ENCODE data around the gene DNAJC18. TPM values are rescaled to one million over a fixed set of nuclear protein-coding genes. Genes with fewer than 3 reads are reported as not detected.
"Not testable (repeated sequence)": the region's sequence is repeated elsewhere in the genome, so short reads cannot be mapped to it uniquely, and the experiment has no call there.

DNAJC18 gene
- total RNA-seq: 15.3 TPM
- polyA plus RNA-seq (ENCODE audit: insufficient read depth in 1 of 8, insufficient read length in 8 of 8, low replicate concordance in 1 of 8): 10 to 100 TPM; 15.9 to 29.9 (median 20.5) TPM
- long read RNA-seq, donor 1, full-length matches to known transcripts: 5 of 5 reads
- long read RNA-seq, donor 1, partial matches to known transcripts: 0 of 5 reads
- long read RNA-seq, donor 1, other reads (novel, unspliced or antisense): 0 of 5 reads
- long read RNA-seq, donor 2, full-length matches to known transcripts: 4 of 4 reads
- long read RNA-seq, donor 2, partial matches to known transcripts: 0 of 4 reads
- long read RNA-seq, donor 2, other reads (novel, unspliced or antisense): 0 of 4 reads
- long read RNA-seq, donor 3, full-length matches to known transcripts: 8 of 8 reads
- long read RNA-seq, donor 3, partial matches to known transcripts: 0 of 8 reads
- long read RNA-seq, donor 3, other reads (novel, unspliced or antisense): 0 of 8 reads
- long read RNA-seq, donor 4, full-length matches to known transcripts: 5 of 5 reads
- long read RNA-seq, donor 4, partial matches to known transcripts: 0 of 5 reads
- long read RNA-seq, donor 4, other reads (novel, unspliced or antisense): 0 of 5 reads
- long read RNA-seq, donor 5, full-length matches to known transcripts: 16 of 16 reads
- long read RNA-seq, donor 5, partial matches to known transcripts: 0 of 16 reads
- long read RNA-seq, donor 5, other reads (novel, unspliced or antisense): 0 of 16 reads
- long read RNA-seq, donor 6, full-length matches to known transcripts: 10 of 10 reads
- long read RNA-seq, donor 6, partial matches to known transcripts: 0 of 10 reads
- long read RNA-seq, donor 6, other reads (novel, unspliced or antisense): 0 of 10 reads
- long read RNA-seq, donor 7, full-length matches to known transcripts: 7 of 7 reads
- long read RNA-seq, donor 7, partial matches to known transcripts: 0 of 7 reads
- long read RNA-seq, donor 7, other reads (novel, unspliced or antisense): 0 of 7 reads
- long read RNA-seq, donor 8, full-length matches to known transcripts: 5 of 5 reads
- long read RNA-seq, donor 8, partial matches to known transcripts: 0 of 5 reads
- long read RNA-seq, donor 8, other reads (novel, unspliced or antisense): 0 of 5 reads
- long read RNA-seq, donor 9, full-length matches to known transcripts: 4 of 4 reads
- long read RNA-seq, donor 9, partial matches to known transcripts: 0 of 4 reads
- long read RNA-seq, donor 9, other reads (novel, unspliced or antisense): 0 of 4 reads
- long read RNA-seq, donor 10, full-length matches to known transcripts: 12 of 12 reads
- long read RNA-seq, donor 10, partial matches to known transcripts: 0 of 12 reads
- long read RNA-seq, donor 10, other reads (novel, unspliced or antisense): 0 of 12 reads
- long read RNA-seq, donor 11, full-length matches to known transcripts: 6 of 6 reads
- long read RNA-seq, donor 11, partial matches to known transcripts: 0 of 6 reads
- long read RNA-seq, donor 11, other reads (novel, unspliced or antisense): 0 of 6 reads

GRCh38 chr5:139439013-139439903 is at the start of gene DNAJC18:
TSS of gene DNAJC18 (minus strand) at chr5:139439525. CDS start at chr5:139439445, 80 bp downstream.
- peak; percentile 97 for DNase-seq
- peak within 1 kb of the TSS; percentile 99 for H3K27ac ChIP-seq (ENCODE audit: low read length)
- H3K9me3 ChIP-seq (replicated peaks; ENCODE audit: control insufficient read depth, low read depth, low read length): no peaks in the 10 kb centered on the region
- peak within 1 kb of the TSS; percentile 97 for H3K4me3 ChIP-seq (ENCODE audit: low read length)
- H3K4me1 ChIP-seq (ENCODE audit: control insufficient read depth, insufficient read depth, low read length): peaks cover 14% of the 10 kb centered on the region
- H3K36me3 ChIP-seq (ENCODE audit: control insufficient read depth, insufficient read depth, low read length): peaks cover 10% of the 10 kb centered on the region
- 2% methylated on average over 49 of the region's 49 CpGs for WGBS (ENCODE audit: insufficient coverage)
- no peaks in the 10 kb centered on the region for H3K27me3 ChIP-seq (ENCODE audit: control insufficient read depth, insufficient read depth, low read length)

GRCh38 chr5:139488260-139488659 is 48.9 kb upstream of the DNAJC18 start:
- Histone ChIP-seq H3K4me1 (ENCODE audit: control insufficient read depth, insufficient read depth, low read length) (peaks cover 20% of the 10 kb centered on the region), H3K27me3 (ENCODE audit: control insufficient read depth, insufficient read depth, low read length) (no peaks in the 10 kb centered on the region), H3K36me3 (ENCODE audit: control insufficient read depth, insufficient read depth, low read length) (no peaks in the 10 kb centered on the region), H3K9me3 (replicated peaks; ENCODE audit: control insufficient read depth, low read depth, low read length) (no peaks in the 10 kb centered on the region), H3K4me3 (ENCODE audit: low read length) (no peak overlapping the region), H3K27ac (ENCODE audit: low read length) (peak overlapping the region; percentile 47)
- DNase-seq: peak; percentile 75
- 63% methylated on average over 2 of the region's 3 CpGs for WGBS (ENCODE audit: insufficient coverage)

DNA sequence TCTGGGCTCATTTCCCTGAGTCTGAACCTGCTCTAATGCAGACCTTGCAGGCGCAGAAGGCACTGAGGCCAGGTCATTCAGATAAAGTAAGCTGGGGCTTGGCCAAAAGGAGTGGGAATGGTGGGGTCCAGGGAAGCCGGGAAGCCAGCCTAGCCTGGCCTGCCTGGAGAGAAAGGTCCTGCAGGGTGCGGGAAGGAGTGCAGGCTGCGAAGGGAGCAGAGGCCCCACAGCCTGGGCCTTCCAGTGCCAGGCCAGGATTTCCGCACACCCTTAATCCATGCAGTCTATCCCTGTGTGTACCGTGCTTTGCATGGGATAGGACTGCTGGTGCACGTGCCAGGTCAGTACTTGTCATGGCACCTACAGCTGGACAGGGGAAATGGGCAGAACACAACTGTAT is 46.9 kb upstream of the DNAJC18 start:
- no peak for DNase-seq
- WGBS (ENCODE audit: insufficient coverage): 59% methylated on average over 6 of the region's 7 CpGs
- Histone ChIP-seq H3K4me3 (ENCODE audit: low read length) (no peak overlapping the region), H3K36me3 (ENCODE audit: control insufficient read depth, insufficient read depth, low read length) (peaks cover under 1% of the 10 kb centered on the region), H3K27ac (ENCODE audit: low read length) (no peak overlapping the region), H3K9me3 (replicated peaks; ENCODE audit: control insufficient read depth, low read depth, low read length) (no peaks in the 10 kb centered on the region), H3K27me3 (ENCODE audit: control insufficient read depth, insufficient read depth, low read length) (no peaks in the 10 kb centered on the region), H3K4me1 (ENCODE audit: control insufficient read depth, insufficient read depth, low read length) (peaks cover 30% of the 10 kb centered on the region)

DNA sequence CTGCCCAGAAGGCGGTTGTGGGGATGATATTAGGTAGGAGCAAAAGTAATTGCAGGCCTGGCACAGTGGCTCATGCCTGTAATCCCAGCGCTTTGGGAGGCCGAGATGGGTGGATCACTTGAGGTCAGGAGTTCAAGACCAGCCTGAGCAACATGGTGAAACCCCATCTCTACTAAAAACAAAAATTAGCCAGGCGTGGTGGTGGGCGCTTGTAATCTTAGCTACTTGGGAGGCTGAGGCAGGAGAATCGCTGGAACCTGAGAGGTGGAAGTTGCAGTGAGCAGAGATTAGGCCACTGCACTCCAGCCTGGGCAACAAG is 43.5 kb upstream of the DNAJC18 start:
- not testable (repeated sequence) for DNase-seq

DNA sequence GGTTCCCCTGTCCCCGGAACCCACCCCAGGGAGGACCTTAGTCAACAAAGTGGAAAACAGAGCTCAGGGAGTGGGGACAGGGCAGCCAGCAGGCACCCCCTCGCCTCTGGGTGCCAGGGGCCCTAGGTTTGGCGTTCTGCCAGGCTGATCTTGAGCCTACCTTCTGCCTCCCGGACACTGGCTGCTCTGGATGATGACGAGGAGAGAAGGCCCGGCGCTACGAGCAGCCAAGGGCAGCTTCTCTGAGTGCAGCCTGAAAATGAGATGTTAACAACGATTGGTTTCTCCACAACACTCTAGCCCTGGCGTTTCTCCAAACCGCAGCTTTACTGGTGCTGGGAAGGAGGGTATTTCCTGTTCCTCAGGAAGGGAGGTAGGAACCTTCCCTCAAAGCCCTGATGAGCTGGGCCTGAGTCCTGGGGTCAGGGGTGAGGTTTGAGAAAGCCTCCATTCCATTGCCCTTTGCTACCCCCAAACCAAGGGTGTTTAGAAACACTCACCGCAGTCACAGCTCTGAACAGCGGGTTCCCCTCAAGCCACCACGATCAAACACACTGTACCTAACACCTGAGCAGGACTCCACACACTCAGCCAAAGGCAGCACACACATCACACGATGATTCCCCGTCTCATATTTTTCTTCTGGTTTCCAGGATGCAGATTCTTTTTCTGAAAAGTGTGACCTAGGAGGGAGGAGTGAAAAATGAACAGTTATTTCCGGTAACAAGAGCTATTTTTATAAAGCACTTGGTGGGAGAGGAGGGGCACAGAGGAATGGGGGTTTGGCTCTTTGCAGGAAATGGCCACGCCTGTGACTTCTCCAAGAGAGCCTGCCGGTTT is 42.9 kb upstream of the DNAJC18 start, which contains the start of gene STING1:
TSS of gene STING1 (minus strand) at position 709 of the 840 bp plus-strand sequence. CDS start 1,054 bp downstream, outside the sequence.
- peaks cover 37% of the 10 kb centered on the region for H3K4me1 ChIP-seq (ENCODE audit: control insufficient read depth, insufficient read depth, low read length)

More for the DNA sequence above, 43.5 kb upstream of the DNAJC18 start:
- 92% methylated on average over 2 of the region's 6 CpGs for WGBS (ENCODE audit: insufficient coverage)
- not testable (repeated sequence) for H3K9me3 ChIP-seq (replicated peaks; ENCODE audit: control insufficient read depth, low read depth, low read length); H3K27me3 ChIP-seq (ENCODE audit: control insufficient read depth, insufficient read depth, low read length)
- H3K36me3 ChIP-seq (ENCODE audit: control insufficient read depth, insufficient read depth, low read length): peaks cover 24% of the 10 kb centered on the region
- peaks cover 37% of the 10 kb centered on the region for H3K4me1 ChIP-seq (ENCODE audit: control insufficient read depth, insufficient read depth, low read length)
- H3K4me3 ChIP-seq (ENCODE audit: low read length): peak overlapping the region; percentile 59
- peak overlapping the region; percentile 98 for H3K27ac ChIP-seq (ENCODE audit: low read length)

DNA sequence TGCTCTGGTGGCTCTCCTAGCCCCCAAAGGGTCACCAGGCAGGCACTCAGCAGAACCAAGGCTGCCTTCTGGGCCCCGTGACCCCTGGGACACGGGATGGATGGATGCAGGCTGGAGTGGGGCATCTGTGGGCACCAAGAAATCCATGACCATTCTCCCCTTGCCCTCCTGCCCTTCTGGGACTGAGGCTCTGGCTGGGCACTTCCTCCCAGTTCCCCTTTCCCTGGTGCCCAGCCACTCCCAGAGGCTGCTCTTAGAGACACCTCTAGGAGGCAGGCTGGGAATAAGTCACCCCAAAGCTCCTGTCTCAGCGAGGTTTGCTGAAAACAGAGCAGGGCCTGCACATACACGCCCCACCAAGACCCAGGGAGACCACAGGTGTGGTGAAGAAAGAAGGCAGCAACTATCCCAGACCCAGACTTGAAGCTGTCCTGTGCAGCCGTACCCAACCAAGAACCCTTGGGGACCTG is 42.3 kb upstream of the DNAJC18 start:
- no peaks in the 10 kb centered on the region for H3K27me3 ChIP-seq (ENCODE audit: control insufficient read depth, insufficient read depth, low read length)
- H3K27ac ChIP-seq (ENCODE audit: low read length): peak overlapping the region; percentile 98
- H3K36me3 ChIP-seq (ENCODE audit: control insufficient read depth, insufficient read depth, low read length): peaks cover 36% of the 10 kb centered on the region
- H3K9me3 ChIP-seq (replicated peaks; ENCODE audit: control insufficient read depth, low read depth, low read length): no peaks in the 10 kb centered on the region
- 48% methylated on average over 4 of the region's 5 CpGs for WGBS (ENCODE audit: insufficient coverage)
- peak; percentile 47 for DNase-seq
- H3K4me1 ChIP-seq (ENCODE audit: control insufficient read depth, insufficient read depth, low read length): peaks cover 37% of the 10 kb centered on the region
- peak overlapping the region; percentile 59 for H3K4me3 ChIP-seq (ENCODE audit: low read length)

More for the DNA sequence above, 42.9 kb upstream of the DNAJC18 start, which contains the start of gene STING1:
- peak; percentile 94 for DNase-seq
- Histone ChIP-seq H3K9me3 (replicated peaks; ENCODE audit: control insufficient read depth, low read depth, low read length) (no peaks in the 10 kb centered on the region), H3K36me3 (ENCODE audit: control insufficient read depth, insufficient read depth, low read length) (peaks cover 30% of the 10 kb centered on the region), H3K4me3 (ENCODE audit: low read length) (peak within 1 kb of the TSS; percentile 59), H3K27me3 (ENCODE audit: control insufficient read depth, insufficient read depth, low read length) (no peaks in the 10 kb centered on the region), H3K27ac (ENCODE audit: low read length) (peak within 1 kb of the TSS; percentile 98)
- WGBS (ENCODE audit: insufficient coverage): 11% methylated on average over 9 of the region's 19 CpGs

- H3K27ac ChIP-seq (ENCODE audit: low read length): peak overlapping the region; percentile 98
- peak; percentile 75 for DNase-seq
- peaks cover 36% of the 10 kb centered on the region for H3K36me3 ChIP-seq (ENCODE audit: control insufficient read depth, insufficient read depth, low read length)
- H3K27me3 ChIP-seq (ENCODE audit: control insufficient read depth, insufficient read depth, low read length): no peaks in the 10 kb centered on the region
- 43% methylated on average over 12 of the region's 12 CpGs for whole genome bisulfite sequencing (ENCODE audit: insufficient coverage)
- peak overlapping the region; percentile 59 for H3K4me3 ChIP-seq (ENCODE audit: low read length)
- peaks cover 37% of the 10 kb centered on the region for H3K4me1 ChIP-seq (ENCODE audit: control insufficient read depth, insufficient read depth, low read length)
- no peaks in the 10 kb centered on the region for H3K9me3 ChIP-seq (replicated peaks; ENCODE audit: control insufficient read depth, low read depth, low read length)
These were observed 41.8 kb upstream of the DNAJC18 start for GRCh38 chr5:139481122-139481533.

- peaks cover 46% of the 10 kb centered on the region for H3K4me1 ChIP-seq (ENCODE audit: control insufficient read depth, insufficient read depth, low read length)
These were observed 40.4 kb upstream of the DNAJC18 start for GRCh38 chr5:139479729-139480128.

More at GRCh38 chr5:139479729-139480128, 40.4 kb upstream of the DNAJC18 start:
- H3K4me3 ChIP-seq (ENCODE audit: low read length); DNase-seq; H3K9me3 ChIP-seq (replicated peaks; ENCODE audit: control insufficient read depth, low read depth, low read length); H3K27ac ChIP-seq (ENCODE audit: low read length); H3K27me3 ChIP-seq (ENCODE audit: control insufficient read depth, insufficient read depth, low read length): not testable (repeated sequence)
- WGBS (ENCODE audit: insufficient coverage): 83% methylated on average over 1 of the region's 4 CpGs
- peaks cover 47% of the 10 kb centered on the region for H3K36me3 ChIP-seq (ENCODE audit: control insufficient read depth, insufficient read depth, low read length)

Data from muscle of leg (tissue), 16 donors.